ENCODE results near the gene UQCRC1.

UQCRC1 gene

GRCh38 chr3:48617559-48617958 lies 8.1 kb upstream of the UQCRC1 start:
- Histone ChIP-seq H3K4me1 (ENCODE audit: insufficient read depth, low read length) (no peaks in the 10 kb centered on the region), H3K4me3 (ENCODE audit: low read depth in 1 of 2, low read length in 2 of 2) (no peak overlapping the region), H3K9me3 (ENCODE audit: low read length) (peaks cover 6% of the 10 kb centered on the region), H3K27ac (ENCODE audit: low read depth, low read length) (no peak overlapping the region), H3K27me3 (ENCODE audit: control insufficient read depth in 1 of 2, insufficient read depth in 2 of 2, low read length in 2 of 2) (no peaks in the 10 kb centered on the region), H3K36me3 (ENCODE audit: insufficient read depth, low read length) (no peaks in the 10 kb centered on the region), H3K9ac (ENCODE audit: low read length) (no peak overlapping the region)

GRCh38 chr3:48614044-48614443 lies 4.6 kb upstream of the UQCRC1 start:
- no peaks in the 10 kb centered on the region for H3K36me3 ChIP-seq (ENCODE audit: insufficient read depth, low read length)
- no peak overlapping the region for H3K9ac ChIP-seq (ENCODE audit: low read length)
- no peaks in the 10 kb centered on the region for H3K27me3 ChIP-seq (ENCODE audit: control insufficient read depth in 1 of 2, insufficient read depth in 2 of 2, low read length in 2 of 2)
- peaks cover 6% of the 10 kb centered on the region for H3K9me3 ChIP-seq (ENCODE audit: low read length)
- no peaks in the 10 kb centered on the region for H3K4me1 ChIP-seq (ENCODE audit: insufficient read depth, low read length)
- H3K27ac ChIP-seq (ENCODE audit: low read depth, low read length): no peak overlapping the region
- H3K4me3 ChIP-seq (ENCODE audit: low read depth in 1 of 2, low read length in 2 of 2): no peak overlapping the region

- Histone ChIP-seq H3K4me3 (ENCODE audit: low read depth in 1 of 2, low read length in 2 of 2) (no peak overlapping the region), H3K9ac (ENCODE audit: low read length) (no peak overlapping the region), H3K27ac (ENCODE audit: low read depth, low read length) (no peak overlapping the region), H3K4me1 (ENCODE audit: insufficient read depth, low read length) (peaks cover 17% of the 10 kb centered on the region), H3K27me3 (ENCODE audit: control insufficient read depth in 1 of 2, insufficient read depth in 2 of 2, low read length in 2 of 2) (no peaks in the 10 kb centered on the region), H3K36me3 (ENCODE audit: insufficient read depth, low read length) (no peaks in the 10 kb centered on the region), H3K9me3 (ENCODE audit: low read length) (peaks cover under 1% of the 10 kb centered on the region)
Measured at GRCh38 chr3:48612309-48612708, 2.9 kb upstream of the UQCRC1 start.

- Histone ChIP-seq H3K4me3 (ENCODE audit: low read depth in 1 of 2, low read length in 2 of 2) (no peak overlapping the region), H3K9me3 (ENCODE audit: low read length) (no peaks in the 10 kb centered on the region), H3K36me3 (ENCODE audit: insufficient read depth, low read length) (peaks cover 39% of the 10 kb centered on the region), H3K27me3 (ENCODE audit: control insufficient read depth in 1 of 2, insufficient read depth in 2 of 2, low read length in 2 of 2) (no peaks in the 10 kb centered on the region), H3K9ac (ENCODE audit: low read length) (no peak overlapping the region), H3K27ac (ENCODE audit: low read depth, low read length) (no peak overlapping the region), H3K4me1 (ENCODE audit: insufficient read depth, low read length) (peaks cover 17% of the 10 kb centered on the region)
Measured at GRCh38 chr3:48607519-48607918, 1.9 kb downstream of the UQCRC1 start.

- Histone ChIP-seq H3K9ac (ENCODE audit: low read length) (no peak overlapping the region), H3K4me3 (ENCODE audit: low read depth in 1 of 2, low read length in 2 of 2) (no peak overlapping the region), H3K9me3 (ENCODE audit: low read length) (no peaks in the 10 kb centered on the region), H3K4me1 (ENCODE audit: insufficient read depth, low read length) (peaks cover 9% of the 10 kb centered on the region), H3K27ac (ENCODE audit: low read depth, low read length) (no peak overlapping the region), H3K27me3 (ENCODE audit: control insufficient read depth in 1 of 2, insufficient read depth in 2 of 2, low read length in 2 of 2) (no peaks in the 10 kb centered on the region), H3K36me3 (ENCODE audit: insufficient read depth, low read length) (peaks cover 81% of the 10 kb centered on the region)
Measured at GRCh38 chr3:48601622-48601994, 7.8 kb downstream of the UQCRC1 start.

GRCh38 chr3:48600711-48601621 lies 8.5 kb downstream of the UQCRC1 start:
- H3K27ac ChIP-seq (ENCODE audit: low read depth, low read length): no peak overlapping the region
- no peak overlapping the region for H3K4me3 ChIP-seq (ENCODE audit: low read depth in 1 of 2, low read length in 2 of 2)
- H3K4me1 ChIP-seq (ENCODE audit: insufficient read depth, low read length): peaks cover 9% of the 10 kb centered on the region
- H3K9me3 ChIP-seq (ENCODE audit: low read length): no peaks in the 10 kb centered on the region
- no peak overlapping the region for H3K9ac ChIP-seq (ENCODE audit: low read length)
- no peaks in the 10 kb centered on the region for H3K27me3 ChIP-seq (ENCODE audit: control insufficient read depth in 1 of 2, insufficient read depth in 2 of 2, low read length in 2 of 2)
- peaks cover 77% of the 10 kb centered on the region for H3K36me3 ChIP-seq (ENCODE audit: insufficient read depth, low read length)

GRCh38 chr3:48599509-48600285 lies 9.7 kb downstream of the UQCRC1 start:
- Histone ChIP-seq H3K36me3 (ENCODE audit: insufficient read depth, low read length) (peaks cover 64% of the 10 kb centered on the region), H3K4me1 (ENCODE audit: insufficient read depth, low read length) (peaks cover 9% of the 10 kb centered on the region), H3K27me3 (ENCODE audit: control insufficient read depth in 1 of 2, insufficient read depth in 2 of 2, low read length in 2 of 2) (no peaks in the 10 kb centered on the region), H3K9ac (ENCODE audit: low read length) (no peak overlapping the region), H3K27ac (ENCODE audit: low read depth, low read length) (peak overlapping the region; percentile 5), H3K9me3 (ENCODE audit: low read length) (no peaks in the 10 kb centered on the region), H3K4me3 (ENCODE audit: low read depth in 1 of 2, low read length in 2 of 2) (no peak overlapping the region)

- H3K9ac ChIP-seq (ENCODE audit: low read length): no peak overlapping the region
- peaks cover 16% of the 10 kb centered on the region for H3K4me1 ChIP-seq (ENCODE audit: insufficient read depth, low read length)
- peaks cover 0 to under 1% of the 10 kb centered on the region in 2 donors for H3K27me3 ChIP-seq (ENCODE audit: control insufficient read depth in 1 of 2, insufficient read depth in 2 of 2, low read length in 2 of 2)
- H3K9me3 ChIP-seq (ENCODE audit: low read length): no peaks in the 10 kb centered on the region
- H3K27ac ChIP-seq (ENCODE audit: low read depth, low read length): peak overlapping the region; percentile 48
- H3K36me3 ChIP-seq (ENCODE audit: insufficient read depth, low read length): peaks cover 58% of the 10 kb centered on the region
- no peak overlapping the region for H3K4me3 ChIP-seq (ENCODE audit: low read depth in 1 of 2, low read length in 2 of 2)
Measured at GRCh38 chr3:48599077-48599501, 10.4 kb downstream of the UQCRC1 start.

GRCh38 chr3:48598323-48599076 lies 10.9 kb downstream of the UQCRC1 start:
- H3K9me3 ChIP-seq (ENCODE audit: low read length): no peaks in the 10 kb centered on the region
- H3K4me3 ChIP-seq (ENCODE audit: low read depth in 1 of 2, low read length in 2 of 2): no peak overlapping the region
- H3K9ac ChIP-seq (ENCODE audit: low read length): no peak overlapping the region
- peaks cover 52% of the 10 kb centered on the region for H3K36me3 ChIP-seq (ENCODE audit: insufficient read depth, low read length)
- H3K4me1 ChIP-seq (ENCODE audit: insufficient read depth, low read length): peaks cover 18% of the 10 kb centered on the region
- H3K27ac ChIP-seq (ENCODE audit: low read depth, low read length): peak overlapping the region; percentile 48
- peaks cover 0 to 6% of the 10 kb centered on the region in 2 donors for H3K27me3 ChIP-seq (ENCODE audit: control insufficient read depth in 1 of 2, insufficient read depth in 2 of 2, low read length in 2 of 2)

- H3K4me3 ChIP-seq (ENCODE audit: low read depth in 1 of 2, low read length in 2 of 2): no peak overlapping the region
- H3K36me3 ChIP-seq (ENCODE audit: insufficient read depth, low read length): peaks cover 42% of the 10 kb centered on the region
- H3K9ac ChIP-seq (ENCODE audit: low read length): no peak overlapping the region
- H3K27ac ChIP-seq (ENCODE audit: low read depth, low read length): no peak overlapping the region
- peaks cover 0 to 13% of the 10 kb centered on the region in 2 donors for H3K27me3 ChIP-seq (ENCODE audit: control insufficient read depth in 1 of 2, insufficient read depth in 2 of 2, low read length in 2 of 2)
- peaks cover 18% of the 10 kb centered on the region for H3K4me1 ChIP-seq (ENCODE audit: insufficient read depth, low read length)
- no peaks in the 10 kb centered on the region for H3K9me3 ChIP-seq (ENCODE audit: low read length)
Measured at GRCh38 chr3:48597408-48597800, 12.0 kb downstream of the UQCRC1 start.
